Measurements from ENCODE around the gene STH. TPM values are rescaled to one million over a fixed set of nuclear protein-coding genes. Genes with fewer than 3 reads are reported as not detected.
A peak's percentile ranks its signal among the peaks of the same experiment; 100 is the strongest.

Gene STH
- total RNA-seq, 2 donors from 2014 or later: not detected

- peaks cover 4% of the 10 kb centered on the region for H3K4me1 Mint-ChIP-seq
- H3K27ac Mint-ChIP-seq: no peak overlapping the region
- H3K4me3 Mint-ChIP-seq: no peak overlapping the region
- no peak overlapping the region for H3K27ac ChIP-seq (ENCODE audit: low read depth, low read length)
- H3K27me3 ChIP-seq (ENCODE audit: control insufficient read depth, insufficient read depth, low read length, poor library complexity, severe bottlenecking): no peaks in the 10 kb centered on the region
- no peak overlapping the region for H3K9ac ChIP-seq (ENCODE audit: extremely low read depth, low read length, poor library complexity, severe bottlenecking)
- DNase-seq: no peak
- H3K36me3 Mint-ChIP-seq (ENCODE audit: low read depth): peaks cover 78% of the 10 kb centered on the region
- no peaks in the 10 kb centered on the region for H3K9me3 ChIP-seq (ENCODE audit: control insufficient read depth, low read length)
- no peak overlapping the region for H3K4me3 ChIP-seq (ENCODE audit: low read length)
- H3K27me3 Mint-ChIP-seq (ENCODE audit: insufficient read depth): no peaks in the 10 kb centered on the region
- TF ChIP-seq CTCF (conservative IDR thresholded peaks at IDR 0.05): no peak
- peaks cover 93% of the 10 kb centered on the region for H3K36me3 ChIP-seq (ENCODE audit: control insufficient read depth, insufficient read depth, low read length)
- H3K9me3 Mint-ChIP-seq: no peaks in the 10 kb centered on the region
- no peaks in the 10 kb centered on the region for H3K4me1 ChIP-seq (ENCODE audit: control insufficient read depth, insufficient read depth, low read length)
- WGBS, 2 experiments (ENCODE audit: insufficient coverage in 1 of 2, insufficient read length in 1 of 2): 94 to 98% methylated on average over 5 of the region's 5 CpGs
These were observed 40.6 kb downstream of the STH start for GRCh38 chr17:46039592-46040186.

GRCh38 chr17:46042246-46042645 is 43.2 kb downstream of the STH start:
- Histone ChIP-seq H3K27me3 (ENCODE audit: control insufficient read depth, insufficient read depth, low read length, poor library complexity, severe bottlenecking) (no peaks in the 10 kb centered on the region), H3K4me1 (ENCODE audit: control insufficient read depth, insufficient read depth, low read length) (no peaks in the 10 kb centered on the region), H3K4me3 (ENCODE audit: low read length) (no peak overlapping the region), H3K36me3 (ENCODE audit: control insufficient read depth, insufficient read depth, low read length) (peaks cover 86% of the 10 kb centered on the region), H3K9me3 (ENCODE audit: control insufficient read depth, low read length) (no peaks in the 10 kb centered on the region), H3K9ac (ENCODE audit: extremely low read depth, low read length, poor library complexity, severe bottlenecking) (no peak overlapping the region), H3K27ac (ENCODE audit: low read depth, low read length) (no peak overlapping the region)
- Mint-ChIP-seq H3K4me3 (no peak overlapping the region), H3K27ac (no peak overlapping the region), H3K9me3 (no peaks in the 10 kb centered on the region), H3K27me3 (ENCODE audit: insufficient read depth) (no peaks in the 10 kb centered on the region), H3K4me1 (peaks cover 19% of the 10 kb centered on the region), H3K36me3 (ENCODE audit: low read depth) (peaks cover 70% of the 10 kb centered on the region)
- no peak for DNase-seq
- 92 to 100% methylated on average over 2 of the region's 2 CpGs for WGBS, 2 experiments (ENCODE audit: insufficient coverage in 1 of 2, insufficient read length in 1 of 2)
- no peak for TF ChIP-seq CTCF (conservative IDR thresholded peaks at IDR 0.05)

- Mint-ChIP-seq H3K9me3 (no peaks in the 10 kb centered on the region), H3K4me1 (peaks cover 19% of the 10 kb centered on the region), H3K36me3 (ENCODE audit: low read depth) (peaks cover 72% of the 10 kb centered on the region), H3K27ac (peak overlapping the region; percentile 83), H3K27me3 (ENCODE audit: insufficient read depth) (no peaks in the 10 kb centered on the region), H3K4me3 (no peak overlapping the region)
- Histone ChIP-seq H3K9ac (ENCODE audit: extremely low read depth, low read length, poor library complexity, severe bottlenecking) (no peak overlapping the region), H3K27ac (ENCODE audit: low read depth, low read length) (no peak overlapping the region), H3K27me3 (ENCODE audit: control insufficient read depth, insufficient read depth, low read length, poor library complexity, severe bottlenecking) (no peaks in the 10 kb centered on the region), H3K4me1 (ENCODE audit: control insufficient read depth, insufficient read depth, low read length) (no peaks in the 10 kb centered on the region), H3K36me3 (ENCODE audit: control insufficient read depth, insufficient read depth, low read length) (peaks cover 84% of the 10 kb centered on the region), H3K9me3 (ENCODE audit: control insufficient read depth, low read length) (no peaks in the 10 kb centered on the region), H3K4me3 (ENCODE audit: low read length) (no peak overlapping the region)
- 91 to 100% methylated on average over 1 to 3 of the region's 3 CpGs for WGBS, 2 experiments (ENCODE audit: insufficient coverage in 1 of 2, insufficient read length in 1 of 2)
- TF ChIP-seq CTCF (conservative IDR thresholded peaks at IDR 0.05): no peak
- no peak for DNase-seq
These were observed 43.9 kb downstream of the STH start for GRCh38 chr17:46042925-46043324.

Measured in endodermal cell (in vitro differentiated cells).